Karpas-422 (cell line): Measurements from ENCODE around the gene TRPV5. TPM values are rescaled to one million over a fixed set of nuclear protein-coding genes. Genes with fewer than 3 reads are reported as not detected.

ENCODE experiments used
- DNase-seq: peaks from one replicate; pipeline ENCODE4 v3.0.0-alpha.2; 2015
- H2AFZ ChIP-seq: fragments of 200-600 bp; sonication (generic); 2 replicates; pipeline ENCODE4 v1.6.1; 2014; ENCODE audit warnings: antibody characterized with exemption, low read length, mixed read lengths
- H3K27ac ChIP-seq: fragments of 200-600 bp; sonication (generic); 2 replicates; pipeline ENCODE4 v1.5.1; 2014; ENCODE audit warnings: mild to moderate bottlenecking, low read length, moderate library complexity
- H3K27me3 ChIP-seq: fragments of 200-600 bp; sonication (generic); 2 replicates; pipeline ENCODE4 v1.6.1; 2014; ENCODE audit warnings: low read length, mixed read lengths
- H3K36me3 ChIP-seq: fragments of 200-600 bp; sonication (generic); 2 replicates; pipeline ENCODE4 v1.6.1; 2014; ENCODE audit warnings: low read length, mixed read lengths; ENCODE audit not compliant: insufficient read depth
- H3K4me1 ChIP-seq: fragments of 200-600 bp; sonication (generic); 2 replicates; pipeline ENCODE4 v1.6.1; 2014; ENCODE audit warnings: mild to moderate bottlenecking, low read length, mixed read lengths
- H3K4me2 ChIP-seq: fragments of 200-600 bp; sonication (generic); 2 replicates; pipeline ENCODE4 v1.6.1; 2014; ENCODE audit warnings: low read length, low read depth, mild to moderate bottlenecking; ENCODE audit not compliant: poor library complexity, severe bottlenecking
- H3K4me3 ChIP-seq: fragments of 200-600 bp; sonication (generic); 2 replicates; pipeline ENCODE4 v1.5.1; 2014; ENCODE audit warnings: mild to moderate bottlenecking, antibody characterized with exemption, low read length, mixed read lengths
- H3K79me2 ChIP-seq: fragments of 200-600 bp; sonication (generic); 2 replicates; pipeline ENCODE4 v1.6.1; 2014; ENCODE audit warnings: mild to moderate bottlenecking, low read length, mixed read lengths
- H3K9ac ChIP-seq: fragments of 200-600 bp; sonication (generic); 2 replicates; pipeline ENCODE4 v1.6.0; 2014; ENCODE audit warnings: low read length
- H3K9me2 ChIP-seq: fragments of 200-600 bp; sonication (generic), shearing (Covaris generic); replicated peaks from 2 replicates; pipeline ENCODE4 v1.6.0; 2014; ENCODE audit warnings: mild to moderate bottlenecking, low read length, moderate library complexity; ENCODE audit not compliant: insufficient read depth
- H3K9me3 ChIP-seq: fragments of 300-700, 200-600 bp; sonication (generic); 2 replicates; pipeline ENCODE4 v1.6.1; 2014; ENCODE audit warnings: low read length, mixed read lengths
- H4K20me1 ChIP-seq: fragments of 200-600 bp; sonication (generic); 2 replicates; pipeline ENCODE4 v1.6.1; 2014; ENCODE audit warnings: mild to moderate bottlenecking, antibody characterized with exemption, low read length, low read depth; ENCODE audit not compliant: insufficient read depth
- total RNA-seq: library from RNA; depleted of rRNA; stranded (reverse); fragments of >200 nt; shearing (Covaris generic); gene quantifications from 2 replicates; pipeline ENCODE4 v1.2.3, GENCODE V29; 2014; ENCODE audit warnings: low replicate concordance

The TRPV5 gene
- total RNA-seq, 1 experiment from 2014 or later, result not detected

DNA sequence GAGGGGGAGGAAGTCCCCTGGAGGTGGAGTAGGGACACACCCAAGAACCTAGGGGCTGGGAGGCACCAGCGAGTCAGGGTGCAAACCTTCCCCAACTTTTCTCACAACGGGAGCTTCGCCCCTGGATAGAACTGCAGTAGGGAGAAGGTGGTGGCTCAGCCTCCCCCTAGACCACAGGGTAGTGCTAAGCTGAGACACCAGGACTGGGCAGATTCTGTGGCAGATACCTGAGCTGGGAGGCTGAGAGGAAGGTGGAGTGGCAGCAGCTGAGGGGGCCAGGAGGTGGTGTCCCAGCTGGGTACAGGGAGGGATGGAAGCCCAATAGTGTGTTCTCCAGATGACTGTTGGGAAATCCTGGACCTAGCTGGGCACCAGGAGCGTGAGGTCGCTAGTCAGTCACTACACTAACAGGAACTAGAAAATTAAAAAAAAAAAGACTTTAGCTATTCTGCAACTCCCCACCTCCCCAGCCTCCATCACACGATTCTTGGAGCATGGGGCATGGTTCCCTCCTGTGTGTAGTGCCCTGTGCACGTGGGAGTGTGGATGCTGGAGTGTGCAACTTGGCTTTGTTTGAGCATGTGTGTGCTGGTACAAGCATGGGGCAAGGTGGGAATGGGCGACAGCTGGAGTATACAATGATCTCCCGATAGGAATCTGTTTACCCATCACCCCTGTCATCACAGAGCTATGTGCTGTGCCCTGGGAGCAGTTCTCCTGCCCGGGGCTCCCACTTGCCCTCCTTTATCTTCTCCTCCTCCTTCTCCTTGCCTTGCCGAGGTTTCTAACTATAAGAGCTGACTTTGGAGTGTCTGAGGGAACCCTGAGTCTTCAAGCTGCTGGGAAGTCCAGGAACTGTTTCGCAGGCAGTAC lies 39.2 kb downstream of the TRPV5 start:
- Histone ChIP-seq H3K79me2 (no peaks in the 10 kb centered on the region), H3K4me3 (no peak overlapping the region), H3K36me3 (no peaks in the 10 kb centered on the region), H3K4me2 (no peak overlapping the region), H3K9me3 (no peaks in the 10 kb centered on the region), H2AFZ (no peak overlapping the region), H3K27me3 (no peaks in the 10 kb centered on the region), H4K20me1 (no peaks in the 10 kb centered on the region), H3K27ac (no peak overlapping the region), H3K9ac (no peak overlapping the region), H3K9me2 (no peaks in the 10 kb centered on the region), H3K4me1 (no peaks in the 10 kb centered on the region)
- DNase-seq, result no peak

DNA sequence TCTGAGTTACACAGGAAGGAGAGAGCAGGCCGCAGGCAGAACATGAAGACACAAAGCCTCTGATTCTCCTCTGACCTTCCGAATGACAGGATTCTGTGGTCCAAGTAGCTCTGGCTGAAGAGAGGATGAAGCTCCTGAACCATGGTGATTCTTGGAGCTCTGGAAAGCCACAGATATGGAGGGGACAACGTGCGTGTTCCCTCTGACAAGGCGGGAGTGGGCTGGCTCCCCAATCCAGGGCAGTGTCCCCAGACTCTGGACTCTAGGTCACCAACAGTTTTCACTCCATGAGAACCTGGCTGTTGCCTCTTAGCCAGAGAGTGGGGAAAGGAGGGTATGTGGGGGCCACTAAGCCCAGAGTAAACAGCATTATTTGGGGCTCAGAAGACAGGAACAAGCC lies 40.6 kb downstream of the TRPV5 start:
- Histone ChIP-seq H3K9me3 (no peaks in the 10 kb centered on the region), H3K9me2 (no peaks in the 10 kb centered on the region), H3K27me3 (no peaks in the 10 kb centered on the region), H3K4me3 (no peak overlapping the region), H3K36me3 (no peaks in the 10 kb centered on the region), H3K27ac (no peak overlapping the region), H3K4me2 (no peak overlapping the region), H4K20me1 (no peaks in the 10 kb centered on the region), H2AFZ (no peak overlapping the region; the same call in 1 of the 2 replicates), H3K9ac (no peak overlapping the region), H3K79me2 (no peaks in the 10 kb centered on the region), H3K4me1 (no peaks in the 10 kb centered on the region)
- no peak for DNase-seq

DNA sequence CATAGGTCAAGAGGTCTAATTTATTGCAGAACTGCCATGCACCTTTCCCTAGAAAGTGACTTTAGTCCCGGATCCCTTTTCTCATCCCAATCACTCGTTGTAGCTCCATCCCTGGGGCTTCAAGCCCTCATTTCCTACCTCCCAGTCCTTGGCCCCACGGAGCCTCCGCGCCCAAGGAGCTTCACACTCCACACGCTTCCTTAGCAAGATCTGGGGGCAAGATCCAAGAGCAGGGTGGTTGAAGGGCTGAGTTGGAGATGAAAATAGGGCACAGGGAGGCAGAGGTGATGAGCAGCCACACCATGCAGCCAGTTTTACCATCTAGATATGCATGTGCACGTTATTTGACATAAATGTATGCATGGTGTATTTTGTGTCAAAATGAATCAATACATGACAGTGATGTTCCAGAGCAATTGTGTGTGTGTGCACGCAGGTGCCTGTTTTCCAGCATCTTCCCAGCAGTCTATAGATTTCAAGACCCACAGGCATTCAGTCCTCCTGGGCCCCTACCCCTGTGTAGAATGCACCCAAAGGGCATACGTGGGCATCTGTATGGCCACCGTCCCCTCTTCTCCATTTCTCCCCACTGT lies 42.0 kb downstream of the TRPV5 start:
- Histone ChIP-seq H2AFZ (no peak overlapping the region), H3K4me1 (no peaks in the 10 kb centered on the region), H3K4me2 (no peak overlapping the region), H3K27me3 (no peaks in the 10 kb centered on the region), H3K27ac (no peak overlapping the region), H3K4me3 (no peak overlapping the region), H3K9me2 (no peaks in the 10 kb centered on the region), H3K79me2 (no peaks in the 10 kb centered on the region), H3K36me3 (no peaks in the 10 kb centered on the region), H3K9me3 (no peaks in the 10 kb centered on the region), H3K9ac (no peak overlapping the region), H4K20me1 (no peaks in the 10 kb centered on the region)
- DNase-seq, result no peak

DNA sequence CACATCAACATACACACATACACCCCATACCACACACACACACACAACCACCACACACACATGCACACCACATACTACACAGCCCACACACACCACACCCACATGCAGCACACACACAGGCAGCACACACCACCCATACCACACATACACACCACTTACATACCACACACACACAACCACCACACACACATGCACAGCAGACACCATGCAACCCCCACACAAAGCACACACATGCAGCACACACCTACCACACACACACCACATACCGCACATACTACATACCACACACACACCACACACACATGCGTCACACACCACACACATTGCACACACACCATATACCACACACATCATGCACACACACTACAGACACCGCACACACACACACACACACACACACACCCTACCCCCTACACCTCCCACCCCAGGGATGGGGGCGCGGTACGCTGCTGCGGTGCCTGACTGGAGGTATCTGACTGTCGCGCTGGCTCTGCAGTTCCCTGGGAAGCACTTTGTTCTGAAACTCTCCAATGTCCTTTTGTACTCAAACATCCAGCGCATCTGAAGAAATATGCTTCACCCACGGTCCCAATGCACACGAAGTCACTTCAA lies 42.6 kb downstream of the TRPV5 start:
- no peaks in the 10 kb centered on the region for H4K20me1 ChIP-seq
- no peak for DNase-seq
- H3K27ac ChIP-seq, result no peak overlapping the region
- no peaks in the 10 kb centered on the region for H3K36me3 ChIP-seq
- H3K4me2 ChIP-seq, result no peak overlapping the region
- H3K9me3 ChIP-seq, result no peaks in the 10 kb centered on the region
- H3K4me1 ChIP-seq, result no peaks in the 10 kb centered on the region
- H3K79me2 ChIP-seq, result no peaks in the 10 kb centered on the region
- no peaks in the 10 kb centered on the region for H3K9me2 ChIP-seq
- H3K4me3 ChIP-seq, result no peak overlapping the region
- no peaks in the 10 kb centered on the region for H3K27me3 ChIP-seq
- no peak overlapping the region for H3K9ac ChIP-seq
- H2AFZ ChIP-seq, result no peak overlapping the region

DNA sequence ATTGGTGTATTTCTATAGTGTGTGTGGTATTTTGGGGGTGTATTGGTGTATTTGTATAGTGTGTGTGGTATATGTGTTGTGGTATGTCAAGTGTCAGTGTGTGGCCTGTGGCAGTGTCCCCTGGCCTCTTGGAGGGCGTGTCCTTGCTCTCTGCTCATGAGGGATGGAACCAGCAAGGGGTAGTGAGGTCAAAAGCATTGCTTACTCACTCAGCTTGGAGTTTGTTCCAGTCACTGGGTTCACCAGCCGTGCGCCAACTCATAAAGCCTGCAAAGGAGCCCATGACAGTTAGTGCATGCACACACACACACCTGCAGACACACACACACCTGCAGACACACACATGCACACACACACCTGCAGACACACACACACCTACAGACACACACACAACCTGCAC lies 43.7 kb downstream of the TRPV5 start:
- Histone ChIP-seq H4K20me1 (no peaks in the 10 kb centered on the region), H3K27me3 (no peaks in the 10 kb centered on the region), H3K27ac (no peak overlapping the region), H3K79me2 (no peaks in the 10 kb centered on the region), H3K36me3 (no peaks in the 10 kb centered on the region), H3K9me2 (no peaks in the 10 kb centered on the region), H3K9me3 (no peaks in the 10 kb centered on the region), H3K9ac (no peak overlapping the region), H3K4me1 (no peaks in the 10 kb centered on the region), H3K4me2 (no peak overlapping the region), H2AFZ (no peak overlapping the region), H3K4me3 (no peak overlapping the region)
- DNase-seq, result no peak

- no peak overlapping the region for H3K27ac ChIP-seq
- no peaks in the 10 kb centered on the region for H4K20me1 ChIP-seq
- H3K9me2 ChIP-seq, result no peaks in the 10 kb centered on the region
- H3K4me3 ChIP-seq, result no peak overlapping the region
- DNase-seq, result no peak
- H2AFZ ChIP-seq, result no peak overlapping the region
- no peaks in the 10 kb centered on the region for H3K4me1 ChIP-seq
- H3K27me3 ChIP-seq, result no peaks in the 10 kb centered on the region
- H3K79me2 ChIP-seq, result no peaks in the 10 kb centered on the region
- no peak overlapping the region for H3K9ac ChIP-seq
- H3K36me3 ChIP-seq, result no peaks in the 10 kb centered on the region
- no peaks in the 10 kb centered on the region for H3K9me3 ChIP-seq
- no peak overlapping the region for H3K4me2 ChIP-seq
Observed at GRCh38 chr7:142887282-142888015, 46.1 kb downstream of the TRPV5 start.

GRCh38 chr7:142886866-142887265 lies 46.7 kb downstream of the TRPV5 start:
- Histone ChIP-seq H3K9me2 (no peaks in the 10 kb centered on the region), H3K9ac (no peak overlapping the region), H3K4me2 (no peak overlapping the region), H3K4me3 (no peak overlapping the region), H2AFZ (no peak overlapping the region), H3K9me3 (no peaks in the 10 kb centered on the region), H3K27me3 (no peaks in the 10 kb centered on the region), H4K20me1 (no peaks in the 10 kb centered on the region), H3K79me2 (no peaks in the 10 kb centered on the region), H3K27ac (no peak overlapping the region), H3K36me3 (no peaks in the 10 kb centered on the region), H3K4me1 (no peaks in the 10 kb centered on the region)
- no peak for DNase-seq
